K562 (cell line): Measurements from ENCODE around the gene PDLIM7. TPM values are rescaled to one million over a fixed set of nuclear protein-coding genes. Genes with fewer than 3 reads are reported as not detected.
A peak's percentile ranks its signal among the peaks of the same experiment; 100 is the strongest.

Experiments used
- ARNT ChIP-seq, 2 experiments: fragments of 450-650 bp; IDR thresholded peaks; 2 replicates each; pipeline ENCODE4 v1.6.1; 2016; ENCODE audit warnings: mild to moderate bottlenecking in 1 of 2
- CXXC5 ChIP-seq: fragments of 250-450 bp; sonication (Bioruptor Pico); IDR thresholded peaks from 2 replicates; pipeline ENCODE4 v1.8.0; 2022; ENCODE audit warnings: inconsistent platforms, mild to moderate bottlenecking, moderate library complexity
- KLF16 ChIP-seq: IDR thresholded peaks from 2 replicates; pipeline ENCODE4 v1.6.1; 2016; ENCODE audit warnings: antibody characterized with exemption
- MCM2 ChIP-seq: fragments of 450-650 bp; IDR thresholded peaks from 2 replicates; pipeline ENCODE4 v1.6.1; 2017; ENCODE audit warnings: low read depth, mild to moderate bottlenecking
- NONO ChIP-seq, 2 experiments: fragments of 200-400 bp in 1 of 2; fragments of 450-650 bp in 1 of 2; formaldehyde crosslinking in 1 of 2; IDR thresholded peaks; 2 replicates each; pipeline ENCODE4 v1.6.1; 2017; ENCODE audit warnings: low read depth in 2 of 2, mild to moderate bottlenecking in 2 of 2, moderate library complexity in 2 of 2, low read length in 1 of 2
- NR4A1 ChIP-seq, 2 experiments: fragments of 250-450 bp in 1 of 2; fragments of 450-650 bp in 1 of 2; sonication (Bioruptor Pico) in 1 of 2; IDR thresholded peaks; 2 replicates each; pipeline versions ENCODE4 v1.4.0 to v1.6.1; 2016 to 2020; ENCODE audit warnings: mild to moderate bottlenecking in 2 of 2, missing compliant biosample characterization in 1 of 2, missing genetic modification characterization in 1 of 2, moderate library complexity in 1 of 2
- PHF8 ChIP-seq: fragments of 200-600 bp; sonication (generic); IDR thresholded peaks from 2 replicates; pipeline ENCODE4 v1.6.1; 2012; ENCODE audit warnings: mixed run types, mild to moderate bottlenecking, inconsistent platforms, low read length, moderate library complexity, borderline replicate concordance
- POLR2AphosphoS5 ChIP-seq: IDR thresholded peaks from 2 replicates; pipeline ENCODE4 v1.6.1; 2011; ENCODE audit warnings: mild to moderate bottlenecking, low read depth, low read length, moderate library complexity; ENCODE audit not compliant: control insufficient read depth, insufficient read depth
- SMC3 ChIP-seq: conservative IDR thresholded peaks from 2 replicates; pipeline ENCODE4 v1.6.1; 2011; ENCODE audit warnings: low read depth, low read length, improper control_type of control experiment; ENCODE audit not compliant: insufficient read depth
- ZFP36 ChIP-seq: fragments of 150-350 bp; IDR thresholded peaks from 2 replicates; pipeline ENCODE4 v1.6.1; 2018; ENCODE audit warnings: low read length, low read depth; ENCODE audit not compliant: partially characterized antibody
- ZNF146 ChIP-seq: IDR thresholded peaks from one replicate; pipeline ENCODE4 v1.6.1; 2018; ENCODE audit warnings: missing compliant biosample characterization; ENCODE audit not compliant: unreplicated experiment
- ZSCAN32 ChIP-seq: fragments of 450-650 bp; formaldehyde crosslinking; IDR thresholded peaks from 2 replicates; pipeline ENCODE4 v1.4.0; 2020; ENCODE audit warnings: mild to moderate bottlenecking, moderate library complexity
- polyA plus RNA-seq, 8 experiments: library from polyadenylated mRNA; depleted of rRNA in 4 of 8; stranded (reverse) in 5 of 8; unstranded in 3 of 8; fragments of >200 nt; fragmentation: Nextera tagmentation in 2 of 8; fragmentation: Illumina TruSeq in 1 of 8; extraction: Ambion mirVana in 2 of 8; extraction: Trizol in 1 of 8; gene quantifications; 2 replicates each; pipeline versions ENCODE4 v1.2.1 to v1.2.3, GENCODE V29; 2011 to 2014; ENCODE audit warnings: inconsistent platforms in 1 of 8, missing spikeins in 1 of 8
- total RNA-seq, 7 experiments: library from RNA; depleted of rRNA in 6 of 7; stranded (reverse); fragments of >200 nt in 6 of 7; fragmentation: Illumina TruSeq in 2 of 7; extraction: Trizol in 2 of 7; gene quantifications; 2 replicates each; pipeline versions ENCODE4 v1.2.1 to v1.2.3, GENCODE V29; 2011 to 2021; ENCODE audit warnings: low replicate concordance in 1 of 7
- TF ChIP-seq, protein P1 (sequence below): fragments of 450-650 bp; formaldehyde crosslinking; IDR thresholded peaks from 2 replicates; pipeline ENCODE4 v1.4.0; 2020; ENCODE audit warnings: mild to moderate bottlenecking, moderate library complexity
- TF ChIP-seq, protein P2 (sequence below), 2 experiments: fragments of 450-650 bp in 1 of 2; sonication (generic) in 1 of 2; formaldehyde crosslinking in 1 of 2; IDR thresholded peaks in 1 of 2; conservative IDR thresholded peaks in 1 of 2; 2 replicates each; pipeline versions ENCODE4 v1.6.1 to v1.8.1; 2016 to 2023; ENCODE audit warnings: mild to moderate bottlenecking in 2 of 2, moderate library complexity in 2 of 2, inconsistent platforms in 1 of 2, missing genetic modification reagents in 1 of 2
- TF ChIP-seq, protein P3 (sequence below): sonication (generic); formaldehyde crosslinking; IDR thresholded peaks from 2 replicates; pipeline ENCODE4 v1.8.0; 2022; ENCODE audit warnings: mild to moderate bottlenecking, missing genetic modification reagents
- TF ChIP-seq, protein P4 (sequence below): sonication (generic); formaldehyde crosslinking; IDR thresholded peaks from 2 replicates; pipeline ENCODE4 v1.8.1; 2022; ENCODE audit warnings: missing genetic modification reagents
- TF ChIP-seq, protein P5 (sequence below): fragments of 450-650 bp; IDR thresholded peaks from 2 replicates; pipeline ENCODE4 v1.6.1; 2016; ENCODE audit warnings: mild to moderate bottlenecking

The PDLIM7 gene
- total and polyA plus RNA-seq, 9 of the 15 experiments (the other 6 are each of a cell fraction or from before 2014, with no cell fraction given), result 2.1 to 124 (median 32.6) TPM

DNA sequence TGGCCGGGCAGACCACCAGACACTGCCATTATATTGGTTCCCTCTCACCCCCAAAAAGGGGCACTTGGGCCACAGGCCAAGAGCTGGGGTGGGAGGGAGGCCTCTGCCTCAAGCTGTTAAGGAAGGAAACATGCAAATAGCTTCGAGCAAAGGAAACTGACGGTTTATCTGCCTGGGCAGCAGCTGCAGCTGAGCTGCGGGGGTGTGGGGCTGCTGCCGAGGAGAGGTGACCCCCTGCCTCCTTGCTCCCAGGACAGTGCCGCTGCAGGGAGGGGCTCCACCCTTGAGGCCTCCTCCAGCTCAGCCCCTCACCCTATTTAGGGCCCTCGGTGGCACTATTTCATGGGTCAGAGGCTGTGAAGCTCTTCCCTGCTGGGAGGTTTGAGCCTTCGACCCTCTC lies 11.4 kb upstream of the PDLIM7 start (continued):
- no peak for TF ChIP-seq ZFP36
- no peak for TF ChIP-seq PHF8
- TF ChIP-seq SMC3, result no peak
- no peak for TF ChIP-seq NR4A1 (CRISPR knock-in tag; IDR thresholded peaks at IDR 0.05)
- TF ChIP-seq NR4A1 (tag; IDR thresholded peaks at IDR 0.05), result no peak
- TF ChIP-seq ZSCAN32, result no peak
- TF ChIP-seq, protein P1, sequence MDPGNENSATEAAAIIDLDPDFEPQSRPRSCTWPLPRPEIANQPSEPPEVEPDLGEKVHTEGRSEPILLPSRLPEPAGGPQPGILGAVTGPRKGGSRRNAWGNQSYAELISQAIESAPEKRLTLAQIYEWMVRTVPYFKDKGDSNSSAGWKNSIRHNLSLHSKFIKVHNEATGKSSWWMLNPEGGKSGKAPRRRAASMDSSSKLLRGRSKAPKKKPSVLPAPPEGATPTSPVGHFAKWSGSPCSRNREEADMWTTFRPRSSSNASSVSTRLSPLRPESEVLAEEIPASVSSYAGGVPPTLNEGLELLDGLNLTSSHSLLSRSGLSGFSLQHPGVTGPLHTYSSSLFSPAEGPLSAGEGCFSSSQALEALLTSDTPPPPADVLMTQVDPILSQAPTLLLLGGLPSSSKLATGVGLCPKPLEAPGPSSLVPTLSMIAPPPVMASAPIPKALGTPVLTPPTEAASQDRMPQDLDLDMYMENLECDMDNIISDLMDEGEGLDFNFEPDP (CRISPR knock-in tag), result no peak
- no peak for TF ChIP-seq NONO (IDR thresholded peaks at IDR 0.05; ENCODE audit: low read depth in 2 of 2, low read length in 1 of 2)
- TF ChIP-seq, protein P2, sequence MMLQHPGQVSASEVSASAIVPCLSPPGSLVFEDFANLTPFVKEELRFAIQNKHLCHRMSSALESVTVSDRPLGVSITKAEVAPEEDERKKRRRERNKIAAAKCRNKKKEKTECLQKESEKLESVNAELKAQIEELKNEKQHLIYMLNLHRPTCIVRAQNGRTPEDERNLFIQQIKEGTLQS (IDR thresholded peaks at IDR 0.05), result no peak
- TF ChIP-seq, protein P2 (CRISPR knock-in tag; conservative IDR thresholded peaks at IDR 0.05), result no peak
- TF ChIP-seq CXXC5 (CRISPR knock-in tag), result no peak
- TF ChIP-seq, protein P3, sequence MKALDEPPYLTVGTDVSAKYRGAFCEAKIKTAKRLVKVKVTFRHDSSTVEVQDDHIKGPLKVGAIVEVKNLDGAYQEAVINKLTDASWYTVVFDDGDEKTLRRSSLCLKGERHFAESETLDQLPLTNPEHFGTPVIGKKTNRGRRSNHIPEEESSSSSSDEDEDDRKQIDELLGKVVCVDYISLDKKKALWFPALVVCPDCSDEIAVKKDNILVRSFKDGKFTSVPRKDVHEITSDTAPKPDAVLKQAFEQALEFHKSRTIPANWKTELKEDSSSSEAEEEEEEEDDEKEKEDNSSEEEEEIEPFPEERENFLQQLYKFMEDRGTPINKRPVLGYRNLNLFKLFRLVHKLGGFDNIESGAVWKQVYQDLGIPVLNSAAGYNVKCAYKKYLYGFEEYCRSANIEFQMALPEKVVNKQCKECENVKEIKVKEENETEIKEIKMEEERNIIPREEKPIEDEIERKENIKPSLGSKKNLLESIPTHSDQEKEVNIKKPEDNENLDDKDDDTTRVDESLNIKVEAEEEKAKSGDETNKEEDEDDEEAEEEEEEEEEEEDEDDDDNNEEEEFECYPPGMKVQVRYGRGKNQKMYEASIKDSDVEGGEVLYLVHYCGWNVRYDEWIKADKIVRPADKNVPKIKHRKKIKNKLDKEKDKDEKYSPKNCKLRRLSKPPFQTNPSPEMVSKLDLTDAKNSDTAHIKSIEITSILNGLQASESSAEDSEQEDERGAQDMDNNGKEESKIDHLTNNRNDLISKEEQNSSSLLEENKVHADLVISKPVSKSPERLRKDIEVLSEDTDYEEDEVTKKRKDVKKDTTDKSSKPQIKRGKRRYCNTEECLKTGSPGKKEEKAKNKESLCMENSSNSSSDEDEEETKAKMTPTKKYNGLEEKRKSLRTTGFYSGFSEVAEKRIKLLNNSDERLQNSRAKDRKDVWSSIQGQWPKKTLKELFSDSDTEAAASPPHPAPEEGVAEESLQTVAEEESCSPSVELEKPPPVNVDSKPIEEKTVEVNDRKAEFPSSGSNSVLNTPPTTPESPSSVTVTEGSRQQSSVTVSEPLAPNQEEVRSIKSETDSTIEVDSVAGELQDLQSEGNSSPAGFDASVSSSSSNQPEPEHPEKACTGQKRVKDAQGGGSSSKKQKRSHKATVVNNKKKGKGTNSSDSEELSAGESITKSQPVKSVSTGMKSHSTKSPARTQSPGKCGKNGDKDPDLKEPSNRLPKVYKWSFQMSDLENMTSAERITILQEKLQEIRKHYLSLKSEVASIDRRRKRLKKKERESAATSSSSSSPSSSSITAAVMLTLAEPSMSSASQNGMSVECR, result no peak
- TF ChIP-seq, protein P4, sequence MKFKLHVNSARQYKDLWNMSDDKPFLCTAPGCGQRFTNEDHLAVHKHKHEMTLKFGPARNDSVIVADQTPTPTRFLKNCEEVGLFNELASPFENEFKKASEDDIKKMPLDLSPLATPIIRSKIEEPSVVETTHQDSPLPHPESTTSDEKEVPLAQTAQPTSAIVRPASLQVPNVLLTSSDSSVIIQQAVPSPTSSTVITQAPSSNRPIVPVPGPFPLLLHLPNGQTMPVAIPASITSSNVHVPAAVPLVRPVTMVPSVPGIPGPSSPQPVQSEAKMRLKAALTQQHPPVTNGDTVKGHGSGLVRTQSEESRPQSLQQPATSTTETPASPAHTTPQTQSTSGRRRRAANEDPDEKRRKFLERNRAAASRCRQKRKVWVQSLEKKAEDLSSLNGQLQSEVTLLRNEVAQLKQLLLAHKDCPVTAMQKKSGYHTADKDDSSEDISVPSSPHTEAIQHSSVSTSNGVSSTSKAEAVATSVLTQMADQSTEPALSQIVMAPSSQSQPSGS (CRISPR knock-in tag), result no peak
- TF ChIP-seq POLR2AphosphoS5, result peak; percentile 92; the same call in 1 of the 2 replicates
- peak; percentile 81 for TF ChIP-seq KLF16
- TF ChIP-seq ZNF146 (CRISPR knock-in tag), result no peak
- no peak for TF ChIP-seq ARNT (IDR thresholded peaks at IDR 0.05)
- TF ChIP-seq, protein P5, sequence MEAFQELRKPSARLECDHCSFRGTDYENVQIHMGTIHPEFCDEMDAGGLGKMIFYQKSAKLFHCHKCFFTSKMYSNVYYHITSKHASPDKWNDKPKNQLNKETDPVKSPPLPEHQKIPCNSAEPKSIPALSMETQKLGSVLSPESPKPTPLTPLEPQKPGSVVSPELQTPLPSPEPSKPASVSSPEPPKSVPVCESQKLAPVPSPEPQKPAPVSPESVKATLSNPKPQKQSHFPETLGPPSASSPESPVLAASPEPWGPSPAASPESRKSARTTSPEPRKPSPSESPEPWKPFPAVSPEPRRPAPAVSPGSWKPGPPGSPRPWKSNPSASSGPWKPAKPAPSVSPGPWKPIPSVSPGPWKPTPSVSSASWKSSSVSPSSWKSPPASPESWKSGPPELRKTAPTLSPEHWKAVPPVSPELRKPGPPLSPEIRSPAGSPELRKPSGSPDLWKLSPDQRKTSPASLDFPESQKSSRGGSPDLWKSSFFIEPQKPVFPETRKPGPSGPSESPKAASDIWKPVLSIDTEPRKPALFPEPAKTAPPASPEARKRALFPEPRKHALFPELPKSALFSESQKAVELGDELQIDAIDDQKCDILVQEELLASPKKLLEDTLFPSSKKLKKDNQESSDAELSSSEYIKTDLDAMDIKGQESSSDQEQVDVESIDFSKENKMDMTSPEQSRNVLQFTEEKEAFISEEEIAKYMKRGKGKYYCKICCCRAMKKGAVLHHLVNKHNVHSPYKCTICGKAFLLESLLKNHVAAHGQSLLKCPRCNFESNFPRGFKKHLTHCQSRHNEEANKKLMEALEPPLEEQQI, result no peak
- no peak for TF ChIP-seq MCM2
